ENCODE measurements around the gene CHST9. TPM values are rescaled to one million over a fixed set of nuclear protein-coding genes. Genes with fewer than 3 reads are reported as not detected.

The CHST9 gene
- total and polyA plus RNA-seq, 2 experiments from 2014 or later, result 15.5 to 16.8 TPM

GRCh38 chr18:26931659-26932058 is 253.4 kb downstream of the CHST9 start:
- TF ChIP-seq ETS1 (IDR thresholded peaks at IDR 0.05), result no peak
- DNase-seq (ENCODE audit: low spot score) (no peak), ATAC-seq (no peak)
- Histone ChIP-seq H3K79me2 (replicated peaks; ENCODE audit: insufficient read depth) (no peaks in the 10 kb centered on the region), H3K27ac (ENCODE audit: low read depth) (no peak overlapping the region), H3K4me2 (no peak overlapping the region), H2AFZ (no peak overlapping the region), H3K36me3 (ENCODE audit: insufficient read depth) (no peaks in the 10 kb centered on the region), H3K4me1 (ENCODE audit: insufficient read depth) (peaks cover 12% of the 10 kb centered on the region), H3K9me2 (ENCODE audit: insufficient read depth) (peaks cover 6% of the 10 kb centered on the region), H3K27me3 (ENCODE audit: insufficient read depth) (no peaks in the 10 kb centered on the region), H3F3A (replicated peaks; ENCODE audit: low read depth) (no peaks in the 10 kb centered on the region), H3K4me3 (no peak overlapping the region), H4K20me1 (replicated peaks; ENCODE audit: insufficient read depth) (no peaks in the 10 kb centered on the region)
- Mint-ChIP-seq H3K27ac (no peak overlapping the region), H3K4me3 (no peak overlapping the region), H3K27me3 (ENCODE audit: insufficient read depth, low read depth, poor library complexity) (peaks cover 2% of the 10 kb centered on the region), H3K36me3 (ENCODE audit: low read depth) (peaks cover 3% of the 10 kb centered on the region; the same call in 1 of the 3 replicates), H3K9me3 (no peaks in the 10 kb centered on the region), H3K4me1 (peaks cover 22% of the 10 kb centered on the region)

- no peaks in the 10 kb centered on the region for H3K27me3 ChIP-seq (ENCODE audit: insufficient read depth)
- Mint-ChIP-seq H3K4me1 (peaks cover 25% of the 10 kb centered on the region), H3K27ac (no peak overlapping the region), H3K4me3 (no peak overlapping the region), H3K36me3 (ENCODE audit: low read depth) (peaks cover 3% of the 10 kb centered on the region; the same call in 1 of the 3 replicates), H3K27me3 (ENCODE audit: insufficient read depth, low read depth, poor library complexity) (peaks cover 2% of the 10 kb centered on the region), H3K9me3 (no peaks in the 10 kb centered on the region)
- DNase-seq (ENCODE audit: low spot score) (no peak), ATAC-seq (no peak)
- H3K36me3 ChIP-seq (ENCODE audit: insufficient read depth), result no peaks in the 10 kb centered on the region
- H3K79me2 ChIP-seq (replicated peaks; ENCODE audit: insufficient read depth), result no peaks in the 10 kb centered on the region
- no peak overlapping the region for H2AFZ ChIP-seq
- no peak overlapping the region for H3K27ac ChIP-seq (ENCODE audit: low read depth)
- no peaks in the 10 kb centered on the region for H3F3A ChIP-seq (replicated peaks; ENCODE audit: low read depth)
- peaks cover 17% of the 10 kb centered on the region for H3K4me1 ChIP-seq (ENCODE audit: insufficient read depth)
- no peak overlapping the region for H3K4me2 ChIP-seq
- H3K4me3 ChIP-seq, result no peak overlapping the region
- H4K20me1 ChIP-seq (replicated peaks; ENCODE audit: insufficient read depth), result no peaks in the 10 kb centered on the region
- peaks cover 6% of the 10 kb centered on the region for H3K9me2 ChIP-seq (ENCODE audit: insufficient read depth)
- TF ChIP-seq ZNF114 (CRISPR knock-in tag; IDR thresholded peaks at IDR 0.05), result no peak
- no peak for TF ChIP-seq CTCF (conservative IDR thresholded peaks at IDR 0.05; ENCODE audit: low read depth in 2 of 2)
- no peak for TF ChIP-seq EZH2 (IDR thresholded peaks at IDR 0.05; ENCODE audit: low read depth, unreplicated experiment)
- TF ChIP-seq EZH2phosphoT487 (IDR thresholded peaks at IDR 0.05; ENCODE audit: unreplicated experiment), result no peak
- no peak for TF ChIP-seq REST (IDR thresholded peaks at IDR 0.05; ENCODE audit: unreplicated experiment)
- no peak for TF ChIP-seq JUNB (IDR thresholded peaks at IDR 0.05; ENCODE audit: unreplicated experiment)
- no peak for TF ChIP-seq ZNF462 (CRISPR knock-in tag; IDR thresholded peaks at IDR 0.05)
- TF ChIP-seq CREB1 (CRISPR knock-in tag; IDR thresholded peaks at IDR 0.05; ENCODE audit: low read depth), result no peak
These were observed 254.5 kb downstream of the CHST9 start for GRCh38 chr18:26930630-26931029.
